Uterus (tissue), 2 donors: ENCODE measurements around the gene FLRT1.

Source experiments
- POLR2A ChIP-seq, 2 donors: fragments of 450-650 bp; IDR thresholded peaks; one replicate each; pipeline ENCODE4 v1.6.1; 2016; ENCODE audit warnings: antibody characterized with exemption in 2 of 2, mild to moderate bottlenecking in 1 of 2, moderate library complexity in 1 of 2
- TF ChIP-seq, protein P1 (sequence below), 4 experiments: fragments of 200-600 bp in 2 of 4; fragments of 450-650 bp in 2 of 4; sonication (generic) in 2 of 4; IDR thresholded peaks; one replicate each; pipeline ENCODE4 v1.5.1; 2016 to 2019; ENCODE audit warnings: antibody characterized with exemption in 4 of 4, mild to moderate bottlenecking in 2 of 4, moderate library complexity in 1 of 4

DNA sequence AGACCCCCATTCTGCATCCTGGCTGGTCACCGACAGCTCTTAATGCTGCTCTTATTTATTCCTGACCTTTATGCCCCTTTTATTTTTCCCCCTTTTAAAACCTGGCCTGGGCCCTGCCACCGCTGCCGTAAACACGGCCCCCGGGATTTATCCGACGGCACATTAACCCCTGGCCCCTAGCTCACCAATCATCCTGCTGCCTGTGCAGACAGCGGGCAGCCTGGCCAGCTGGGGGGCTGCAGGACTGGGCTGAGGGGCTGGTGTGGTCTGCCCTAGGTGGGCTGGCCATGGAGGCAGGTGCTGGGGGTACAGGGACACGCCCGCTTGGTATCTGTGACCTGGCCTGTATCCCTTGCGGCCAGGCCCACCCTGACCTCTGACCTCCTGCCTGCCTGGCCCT is 21.4 kb upstream of the FLRT1 start:
- TF ChIP-seq, protein P1, sequence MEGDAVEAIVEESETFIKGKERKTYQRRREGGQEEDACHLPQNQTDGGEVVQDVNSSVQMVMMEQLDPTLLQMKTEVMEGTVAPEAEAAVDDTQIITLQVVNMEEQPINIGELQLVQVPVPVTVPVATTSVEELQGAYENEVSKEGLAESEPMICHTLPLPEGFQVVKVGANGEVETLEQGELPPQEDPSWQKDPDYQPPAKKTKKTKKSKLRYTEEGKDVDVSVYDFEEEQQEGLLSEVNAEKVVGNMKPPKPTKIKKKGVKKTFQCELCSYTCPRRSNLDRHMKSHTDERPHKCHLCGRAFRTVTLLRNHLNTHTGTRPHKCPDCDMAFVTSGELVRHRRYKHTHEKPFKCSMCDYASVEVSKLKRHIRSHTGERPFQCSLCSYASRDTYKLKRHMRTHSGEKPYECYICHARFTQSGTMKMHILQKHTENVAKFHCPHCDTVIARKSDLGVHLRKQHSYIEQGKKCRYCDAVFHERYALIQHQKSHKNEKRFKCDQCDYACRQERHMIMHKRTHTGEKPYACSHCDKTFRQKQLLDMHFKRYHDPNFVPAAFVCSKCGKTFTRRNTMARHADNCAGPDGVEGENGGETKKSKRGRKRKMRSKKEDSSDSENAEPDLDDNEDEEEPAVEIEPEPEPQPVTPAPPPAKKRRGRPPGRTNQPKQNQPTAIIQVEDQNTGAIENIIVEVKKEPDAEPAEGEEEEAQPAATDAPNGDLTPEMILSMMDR (IDR thresholded peaks at IDR 0.05) = no peak
- no peak for TF ChIP-seq POLR2A (IDR thresholded peaks at IDR 0.05)
